Stimulated activated CD4-positive, alpha-beta T cell treated with anti-CD3 and anti-CD28 coated beads, Interleukin-1b, Interleukin-23, amount 100 ng/mL, for 48 hours (primary cell): Measurements from ENCODE around the gene TIMM50.
"Not testable (repeated sequence)": the region's sequence is repeated elsewhere in the genome, so short reads cannot be mapped to it uniquely, and the experiment has no call there.

ENCODE experiments used
- DNase-seq: peaks from one replicate; pipeline ENCODE4 v3.0.0-alpha.2; 2020

TIMM50 gene

DNA sequence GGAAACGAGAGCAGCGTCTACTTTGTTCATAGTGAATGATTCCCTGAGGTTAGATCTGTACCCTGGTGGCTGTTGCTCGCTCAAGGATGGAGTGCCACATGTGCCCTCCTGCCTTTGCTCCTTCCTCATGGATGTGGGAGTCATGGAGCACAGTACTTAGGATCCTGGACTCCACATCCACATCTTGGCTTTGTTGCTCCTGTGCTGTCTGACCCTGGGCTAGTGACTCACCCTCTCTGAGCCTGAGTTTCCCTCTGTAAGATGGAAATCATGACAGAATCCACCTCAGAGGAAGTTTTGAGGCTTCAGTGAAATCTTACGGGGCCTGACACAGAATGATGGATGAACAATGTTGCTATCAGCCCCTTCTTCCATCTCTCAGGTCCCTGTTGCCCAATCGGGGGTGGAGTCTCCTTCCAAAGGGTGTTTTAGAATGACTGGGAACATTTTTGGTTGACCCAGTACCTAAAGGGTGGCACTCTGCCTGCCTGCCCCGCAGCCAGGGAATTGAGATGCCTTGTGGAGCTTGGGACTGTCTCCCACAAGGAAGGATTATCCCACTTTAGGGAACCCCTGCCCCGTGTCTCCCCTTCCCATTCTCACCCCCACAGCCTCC is 9.8 kb upstream of the TIMM50 start:
- no peak for DNase-seq

DNA sequence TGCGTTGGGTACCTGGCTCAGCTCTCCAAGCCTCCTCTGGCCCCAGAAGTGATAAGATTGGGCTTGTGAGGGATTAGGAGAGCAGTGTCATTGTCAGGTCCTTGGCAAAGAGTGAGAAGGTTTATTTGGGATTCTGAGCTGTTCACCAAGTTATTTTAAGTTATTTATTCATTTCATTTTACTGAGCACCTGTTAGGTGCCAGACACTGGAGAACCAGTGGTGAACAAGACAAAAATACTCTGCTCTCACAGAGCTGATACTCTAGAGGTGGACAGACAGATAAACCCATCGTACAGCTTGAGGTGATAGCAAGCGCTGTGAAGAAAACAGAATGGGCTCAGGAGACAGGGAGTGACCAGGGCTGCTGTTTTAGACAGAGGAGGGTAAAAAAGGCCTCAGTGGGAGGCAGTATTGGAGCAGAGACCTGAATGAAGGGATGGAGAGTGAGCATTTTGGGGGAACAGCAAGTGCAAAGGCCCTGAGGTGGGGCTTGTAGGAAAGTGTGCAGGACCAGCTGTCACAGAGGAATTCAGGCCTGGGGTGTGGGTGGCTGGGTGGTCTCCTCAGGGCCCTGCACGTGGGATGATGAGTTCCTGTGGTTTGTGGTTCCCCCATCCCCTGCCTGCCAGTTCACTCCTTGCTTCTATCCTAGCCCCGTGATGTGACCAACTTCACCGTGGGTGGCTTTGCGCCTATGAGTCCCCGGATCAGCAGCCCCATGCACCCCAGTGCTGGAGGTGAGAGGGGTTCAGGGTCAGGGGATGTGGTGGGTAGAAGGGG is 8.7 kb upstream of the TIMM50 start:
- no peak for DNase-seq

DNA sequence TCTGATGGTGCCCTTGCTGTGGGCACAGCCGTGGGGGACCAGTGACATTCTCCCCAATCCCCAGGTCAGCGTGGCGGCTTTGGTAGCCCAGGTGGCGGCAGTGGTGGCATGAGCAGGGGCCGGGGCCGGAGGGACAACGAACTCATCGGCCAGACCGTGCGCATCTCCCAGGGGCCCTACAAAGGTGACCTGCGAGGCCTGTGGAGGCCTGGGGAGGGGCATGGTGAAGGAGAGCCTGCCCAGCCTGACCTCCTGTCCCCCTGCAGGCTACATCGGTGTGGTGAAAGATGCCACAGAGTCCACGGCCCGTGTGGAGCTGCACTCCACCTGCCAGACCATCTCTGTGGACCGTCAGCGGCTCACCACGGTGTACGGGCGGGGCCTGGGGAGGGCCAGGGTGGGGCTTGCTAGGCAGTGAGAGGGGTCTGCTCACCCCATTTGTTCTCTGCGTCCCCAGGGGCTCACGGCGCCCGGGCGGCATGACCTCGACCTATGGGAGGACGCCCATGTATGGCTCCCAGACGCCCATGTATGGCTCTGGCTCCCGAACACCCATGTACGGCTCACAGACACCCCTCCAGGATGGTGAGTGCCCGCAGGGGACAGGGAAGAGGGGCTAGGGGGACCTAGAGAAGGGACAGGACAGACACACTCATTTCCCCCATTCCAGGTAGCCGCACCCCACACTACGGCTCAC is 7.7 kb upstream of the TIMM50 start:
- no peak for DNase-seq

DNA sequence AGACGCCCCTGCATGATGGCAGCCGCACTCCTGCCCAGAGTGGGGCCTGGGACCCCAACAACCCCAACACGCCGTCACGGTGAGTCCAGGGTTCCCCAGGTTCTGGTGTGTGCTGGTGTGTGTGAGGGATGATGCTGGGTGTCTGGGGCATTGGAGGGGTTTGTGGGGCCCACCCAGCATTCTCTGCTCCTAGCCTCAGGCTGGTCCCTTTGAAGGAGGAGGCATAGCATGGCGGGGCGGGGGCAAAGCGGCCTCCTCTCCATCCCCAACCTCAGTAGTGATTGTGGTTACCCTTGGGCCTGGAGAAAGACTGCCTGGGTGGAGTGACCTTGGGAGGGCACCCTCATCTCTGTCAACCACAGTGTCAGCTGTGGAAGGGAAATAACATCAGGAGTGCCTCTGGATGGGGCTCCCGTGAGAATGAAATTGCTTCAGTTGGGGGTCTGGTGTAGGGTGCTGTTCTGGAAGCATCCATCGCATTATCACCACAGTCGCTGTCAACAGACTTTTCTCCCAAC is 7.1 kb upstream of the TIMM50 start:
- DNase-seq: no peak

DNA sequence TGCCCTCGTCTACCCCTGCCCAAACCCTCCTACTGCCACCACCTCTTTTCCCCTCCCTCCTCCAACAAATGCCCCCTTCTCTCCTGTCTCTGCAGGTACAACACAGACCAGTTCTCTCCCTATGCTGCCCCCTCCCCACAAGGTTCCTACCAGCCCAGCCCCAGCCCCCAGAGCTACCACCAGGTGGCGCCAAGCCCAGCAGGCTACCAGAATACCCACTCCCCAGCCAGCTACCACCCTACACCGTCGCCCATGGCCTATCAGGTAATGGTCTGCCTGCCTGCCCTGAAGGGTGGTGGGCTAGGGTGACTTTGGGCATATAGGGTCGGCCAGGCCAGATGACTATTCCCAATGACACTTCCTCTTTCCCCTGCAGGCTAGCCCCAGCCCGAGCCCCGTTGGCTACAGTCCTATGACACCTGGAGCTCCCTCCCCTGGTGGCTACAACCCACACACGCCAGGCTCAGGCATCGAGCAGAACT is 6.5 kb upstream of the TIMM50 start:
- DNase-seq: peak; percentile 60

DNA sequence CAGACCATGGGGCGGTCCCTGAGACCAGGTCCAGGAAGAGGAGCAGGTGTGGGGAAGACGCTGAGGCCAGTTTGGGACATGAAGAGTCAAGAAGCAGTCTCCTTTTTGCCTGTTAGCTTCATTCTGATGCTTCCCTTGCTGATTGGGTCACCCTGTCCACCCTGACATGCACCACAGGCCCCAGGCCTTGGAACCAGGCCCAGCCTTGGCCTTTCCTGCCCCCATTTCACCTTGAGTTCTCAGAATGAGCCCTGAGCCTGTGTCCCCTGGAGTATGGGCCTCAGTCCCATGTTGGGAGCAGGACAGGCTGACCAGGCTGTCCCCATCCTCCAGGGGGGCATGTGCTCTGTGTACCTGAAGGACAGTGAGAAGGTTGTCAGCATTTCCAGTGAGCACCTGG is 4.9 kb upstream of the TIMM50 start:
- DNase-seq: no peak

DNA sequence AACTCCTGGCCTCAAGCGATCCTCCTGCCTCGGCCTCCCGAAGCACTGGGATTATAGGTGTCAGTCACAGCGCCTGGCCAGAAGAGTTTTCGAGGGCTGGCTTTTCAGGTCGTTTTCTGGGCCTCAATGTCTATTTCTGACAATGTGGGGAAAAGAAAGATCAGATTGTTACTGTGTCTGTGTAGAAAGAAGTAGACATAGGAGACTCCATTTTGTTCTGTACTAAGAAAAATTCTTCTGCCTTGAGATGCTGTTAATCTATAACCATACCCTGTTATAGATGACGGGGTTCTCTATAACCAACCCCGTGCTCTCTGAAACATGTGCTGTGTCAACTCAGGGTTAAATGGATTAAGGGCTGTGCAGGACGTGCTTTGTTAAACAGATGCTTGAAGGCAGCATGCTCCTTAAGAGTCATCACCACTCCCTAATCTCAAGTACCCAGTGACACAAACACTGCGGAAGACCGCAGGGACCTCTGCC is 1.3 kb upstream of the TIMM50 start:
- DNase-seq: not testable (repeated sequence)

DNA sequence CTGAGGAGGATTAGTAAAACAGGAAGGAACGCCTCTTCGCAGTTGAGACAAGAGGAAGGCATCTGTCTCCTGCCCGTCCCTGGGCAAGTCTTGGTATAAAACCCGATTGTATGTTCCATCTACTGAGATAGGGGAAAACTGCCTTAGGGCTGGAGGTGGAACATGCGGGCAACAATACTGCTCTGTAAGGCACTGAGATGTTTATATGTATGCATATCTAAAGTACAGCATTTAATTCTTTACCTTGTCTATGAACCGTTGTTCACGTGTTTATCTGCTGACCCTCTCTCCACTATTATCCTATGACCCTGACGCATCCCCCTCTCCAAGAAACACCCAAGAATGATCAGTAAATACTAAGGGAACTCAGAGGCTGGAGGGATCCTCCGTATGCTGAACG is 722 bp upstream of the TIMM50 start:
- DNase-seq: no peak

DNA sequence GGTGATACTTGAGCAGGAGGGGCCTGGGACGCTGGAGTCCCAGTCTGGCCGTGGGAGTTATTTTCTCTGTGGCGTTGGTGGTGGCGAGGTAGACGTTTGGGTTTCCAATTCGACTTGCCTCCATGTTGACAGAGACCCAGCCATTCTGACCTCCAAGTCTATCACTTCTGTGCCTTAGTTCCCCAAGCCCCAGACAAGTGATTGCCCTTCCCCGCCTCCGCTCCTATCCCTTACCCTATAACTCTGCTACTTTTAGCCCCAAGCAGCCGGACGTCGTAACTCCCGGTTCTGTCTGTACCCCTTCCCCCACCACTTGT is 549 bp downstream of the TIMM50 start:
- DNase-seq: no peak

DNA sequence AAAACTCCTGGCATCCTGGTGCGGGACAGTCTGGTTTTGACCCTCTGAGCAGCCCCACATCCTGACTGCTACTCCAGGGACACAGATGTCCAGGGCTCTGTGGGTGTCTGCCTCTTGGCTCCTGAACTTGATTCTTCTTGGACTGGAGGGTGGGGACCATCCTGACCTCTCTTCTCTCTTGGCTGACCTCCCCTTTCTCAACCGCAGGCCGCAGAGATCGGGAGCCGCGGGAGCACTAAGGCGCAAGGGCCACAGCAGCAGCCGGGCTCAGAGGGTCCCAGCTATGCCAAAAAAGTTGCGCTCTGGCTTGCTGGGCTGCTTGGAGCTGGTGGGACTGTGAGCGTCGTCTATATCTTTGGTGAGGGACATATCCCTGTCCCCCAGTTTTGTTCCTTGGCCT is 1.0 kb downstream of the TIMM50 start:
- DNase-seq: no peak

DNA sequence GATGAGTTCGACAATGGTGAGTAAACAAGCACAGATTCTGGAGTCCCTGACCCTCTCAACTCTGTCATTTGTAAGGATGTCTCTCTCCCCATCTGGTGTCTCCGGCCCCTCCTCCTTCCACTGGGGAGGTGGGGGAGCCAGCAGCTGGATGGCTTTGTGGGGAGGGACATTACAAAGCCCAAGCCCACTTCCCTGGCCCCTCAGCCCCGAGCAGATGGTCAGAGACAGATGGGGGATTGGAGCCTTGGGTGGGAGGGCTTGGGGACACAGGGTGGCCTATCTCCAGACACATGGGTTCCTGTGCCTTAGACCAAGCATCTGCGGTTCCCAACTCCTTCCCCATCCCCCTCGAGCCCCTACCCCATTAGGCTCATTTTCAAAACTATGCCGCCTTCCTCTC is 2.5 kb downstream of the TIMM50 start:
- DNase-seq: no peak

DNA sequence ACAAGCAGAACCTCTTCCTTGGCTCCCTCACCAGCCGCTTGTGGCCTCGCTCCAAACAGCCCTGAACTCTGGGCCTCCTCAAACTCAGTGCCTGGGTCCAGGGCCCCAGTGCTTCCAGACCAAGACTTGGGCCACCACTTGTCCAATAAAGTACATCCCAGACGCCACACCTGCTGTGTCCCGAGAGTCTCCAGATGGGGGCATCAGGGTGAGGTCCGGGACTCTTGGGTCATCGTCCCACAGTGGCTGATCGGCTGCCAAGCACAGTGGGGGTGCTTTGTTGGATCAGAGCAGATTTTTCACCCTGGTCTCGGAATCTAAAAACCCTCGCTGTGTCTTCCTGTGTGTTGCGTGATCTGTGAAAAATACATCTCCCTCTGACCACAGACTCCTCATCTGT is 9.1 kb downstream of the TIMM50 start:
- DNase-seq: no peak

DNA sequence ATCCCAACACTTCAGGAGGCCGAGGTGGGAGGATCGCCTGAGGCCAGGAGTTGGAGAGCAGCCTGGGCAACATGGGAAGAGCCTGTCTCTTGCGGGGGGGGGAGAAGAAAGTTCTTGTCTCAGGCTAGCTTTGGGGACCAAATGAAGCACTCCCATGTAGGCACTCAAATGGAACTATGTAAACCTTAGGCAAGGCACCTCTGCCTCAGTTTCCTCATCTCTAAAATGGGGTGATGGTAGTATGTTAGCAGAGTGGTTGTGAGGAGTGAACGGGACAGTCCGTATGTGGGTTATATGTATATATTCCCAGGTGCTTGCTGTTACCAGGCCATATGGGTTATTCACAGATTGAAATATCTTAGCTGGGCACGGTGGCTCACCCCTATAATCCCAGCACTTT is 11.6 kb downstream of the TIMM50 start:
- DNase-seq: no peak

DNA sequence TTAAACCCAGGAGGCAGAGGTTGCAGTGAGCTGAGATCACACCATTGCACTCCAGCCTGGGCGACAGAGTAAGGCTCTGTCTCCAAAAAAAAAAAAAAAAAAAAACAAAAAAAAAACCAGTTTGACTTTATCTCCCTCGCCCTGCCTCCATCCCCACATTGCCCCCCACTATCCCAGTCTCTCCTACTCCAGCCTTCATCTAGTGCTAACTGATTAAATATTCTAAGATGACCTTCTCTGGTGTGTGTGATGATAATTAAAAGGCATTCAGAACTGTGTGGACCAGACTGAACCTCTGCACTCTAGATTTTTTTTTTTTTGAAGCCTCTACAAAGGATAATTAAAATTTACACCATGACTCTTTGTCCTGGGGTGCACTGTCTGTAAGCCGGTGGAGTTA is 12.2 kb downstream of the TIMM50 start:
- DNase-seq: no peak

DNA sequence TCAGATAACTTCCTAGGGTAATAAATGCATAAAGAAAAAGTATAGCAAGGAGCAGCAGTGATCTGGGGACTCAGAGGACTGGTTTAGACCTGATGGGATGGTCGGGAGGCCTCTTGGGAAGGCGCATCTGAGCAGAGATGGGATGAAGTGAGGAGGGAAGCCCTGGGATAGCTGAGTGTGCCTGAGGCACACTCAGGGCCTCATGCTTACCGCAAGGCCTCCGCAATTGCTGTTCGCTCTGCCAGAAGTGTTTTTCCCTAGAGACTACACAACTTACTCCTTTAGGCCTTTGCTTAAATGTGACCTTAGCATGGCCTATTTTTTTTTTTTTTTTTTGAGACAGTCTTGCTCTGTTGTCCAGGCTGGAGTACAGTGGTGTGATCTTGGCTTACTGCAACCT is 14.0 kb downstream of the TIMM50 start:
- no peak for DNase-seq

DNA sequence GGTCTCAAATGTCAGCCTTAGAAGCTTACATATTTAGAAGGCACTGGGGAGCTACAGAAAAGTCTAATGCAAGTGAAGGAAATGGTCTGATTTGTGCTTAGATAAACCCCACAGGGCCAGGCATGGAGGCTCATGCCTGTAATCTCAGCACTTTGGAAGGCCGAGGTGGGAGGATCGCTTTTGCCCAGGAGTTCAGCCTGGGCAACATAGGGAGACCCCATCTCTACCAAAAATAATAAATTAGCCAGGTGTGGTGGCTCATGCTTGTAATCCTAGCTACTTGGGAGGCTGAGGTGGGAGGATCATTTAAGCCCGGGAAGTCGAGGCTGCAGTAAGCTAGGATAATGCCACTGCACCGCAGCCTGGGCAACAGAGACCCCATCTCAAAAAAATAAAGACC is 15.4 kb downstream of the TIMM50 start:
- DNase-seq: no peak

DNA sequence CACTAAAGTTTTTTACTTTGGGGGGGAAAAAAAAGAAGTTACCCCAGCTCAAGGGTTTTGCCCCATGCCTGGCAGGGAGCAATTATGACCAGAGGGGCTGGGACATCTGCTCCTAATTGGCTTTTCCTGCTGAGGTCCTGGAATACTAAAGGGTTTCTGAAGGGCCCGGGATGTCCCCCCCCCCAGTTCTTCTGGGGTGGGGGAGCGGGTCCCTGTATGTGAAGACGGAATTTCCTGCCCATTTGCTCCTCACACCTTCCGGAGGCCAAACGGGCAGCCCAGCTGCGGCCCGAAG is 17.0 kb downstream of the TIMM50 start:
- no peak for DNase-seq

DNA sequence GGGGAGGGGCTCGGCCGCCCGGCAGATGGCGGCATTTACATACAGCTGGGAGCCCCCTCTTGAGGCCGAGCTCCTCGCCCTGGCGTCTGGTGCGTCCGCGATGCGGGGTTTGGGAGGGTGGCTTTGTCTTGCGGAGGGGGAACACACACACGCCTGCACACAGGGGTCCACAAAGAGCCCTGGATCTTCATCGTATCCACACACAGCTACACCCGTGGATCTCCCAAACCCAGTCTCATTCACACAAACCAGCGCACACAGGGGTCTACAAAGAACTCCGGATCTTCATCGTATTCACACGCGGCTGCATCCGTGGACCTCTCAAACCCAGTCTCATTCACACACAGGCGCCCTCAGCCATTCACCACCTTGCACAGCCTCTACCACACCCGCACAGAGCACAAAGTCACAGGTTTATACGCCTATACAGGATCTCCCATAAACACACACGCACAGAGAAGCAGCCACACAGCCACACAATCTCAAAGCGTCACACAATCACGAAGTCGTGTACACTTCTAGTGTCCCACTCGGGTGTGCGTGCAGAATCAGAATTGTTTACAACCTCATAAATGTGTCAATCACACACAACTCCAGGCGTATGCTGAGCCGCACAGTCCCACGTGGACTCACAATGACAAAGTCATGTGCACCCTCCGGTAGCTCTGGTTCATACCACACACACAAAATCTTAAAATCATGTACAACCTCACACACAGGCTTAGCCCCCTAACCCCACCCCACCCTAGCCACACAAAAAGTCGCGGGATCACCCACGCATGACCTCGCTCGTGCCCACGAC is 17.6 kb downstream of the TIMM50 start:
- no peak for DNase-seq

DNA sequence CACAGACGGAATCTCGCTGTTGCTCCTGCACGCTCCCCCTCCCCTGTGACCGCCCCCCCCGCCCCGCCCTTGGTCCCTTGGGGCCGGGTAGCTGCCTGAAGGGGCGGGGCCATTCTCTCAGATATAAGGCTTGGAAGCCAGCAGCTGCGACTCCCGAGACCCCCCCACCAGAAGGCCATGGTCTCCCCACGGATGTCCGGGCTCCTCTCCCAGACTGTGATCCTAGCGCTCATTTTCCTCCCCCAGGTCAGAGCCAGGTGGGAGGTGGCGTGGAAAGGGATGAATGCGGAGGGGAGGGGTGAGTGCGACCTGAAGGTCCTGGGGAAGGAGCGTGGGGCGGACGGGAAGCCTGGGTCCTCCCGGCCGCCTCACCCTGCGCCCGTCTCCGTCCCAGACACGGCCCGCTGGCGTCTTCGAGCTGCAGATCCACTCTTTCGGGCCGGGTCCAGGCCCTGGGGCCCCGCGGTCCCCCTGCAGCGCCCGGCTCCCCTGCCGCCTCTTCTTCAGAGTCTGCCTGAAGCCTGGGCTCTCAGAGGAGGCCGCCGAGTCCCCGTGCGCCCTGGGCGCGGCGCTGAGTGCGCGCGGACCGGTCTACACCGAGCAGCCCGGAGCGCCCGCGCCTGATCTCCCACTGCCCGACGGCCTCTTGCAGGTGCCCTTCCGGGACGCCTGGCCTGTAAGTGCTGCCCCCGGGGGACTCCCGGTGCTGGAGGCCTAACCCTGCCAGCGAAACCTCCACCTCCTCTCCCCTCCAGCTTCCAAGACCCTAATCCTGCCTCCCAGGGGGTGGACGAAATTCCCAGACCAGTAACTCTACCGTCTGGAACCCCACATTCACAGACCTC is 18.4 kb downstream of the TIMM50 start, which contains the start of gene DLL3:
TSS of gene DLL3 (plus strand) at position 150 of the 845 bp plus-strand sequence. CDS start at position 178, 28 bp downstream.
- DNase-seq: no peak

DNA sequence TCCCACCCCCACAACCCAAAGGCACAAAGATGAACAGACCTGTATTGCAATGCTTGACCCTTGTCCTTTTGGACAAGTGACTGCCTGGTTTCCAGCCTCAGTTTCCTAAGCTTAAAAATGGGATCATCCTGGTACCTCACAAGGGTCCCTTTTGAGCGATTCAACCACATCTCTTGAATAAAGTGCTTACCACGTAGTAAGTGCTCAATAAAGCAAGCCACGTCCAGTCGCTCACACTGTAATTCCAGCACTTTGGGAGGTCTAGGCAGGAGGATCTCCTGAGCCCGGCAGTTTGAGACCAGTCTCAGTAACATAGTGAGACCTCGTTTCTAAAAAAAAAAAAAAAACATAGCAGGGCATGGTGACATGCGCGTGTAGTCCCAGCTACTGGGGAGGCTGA is 19.3 kb downstream of the TIMM50 start:
- no peak for DNase-seq

DNA sequence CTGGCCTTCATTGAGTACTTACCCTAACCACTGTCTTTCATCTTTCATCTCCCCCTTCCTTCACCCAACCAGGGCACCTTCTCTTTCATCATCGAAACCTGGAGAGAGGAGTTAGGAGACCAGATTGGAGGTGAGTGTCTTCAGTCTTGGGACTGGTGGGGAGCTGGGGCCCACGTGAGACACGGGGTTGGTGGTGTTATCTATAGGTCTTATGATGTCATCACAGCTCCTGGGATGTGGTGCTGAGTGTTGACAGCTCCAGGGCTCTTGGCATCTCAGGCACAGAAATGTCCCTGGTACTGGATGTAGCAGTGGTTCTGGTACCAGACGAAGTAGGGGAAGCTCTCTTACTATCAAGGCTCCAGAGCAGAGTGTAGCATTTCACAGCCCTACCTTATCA is 19.9 kb downstream of the TIMM50 start:
- no peak for DNase-seq

DNA sequence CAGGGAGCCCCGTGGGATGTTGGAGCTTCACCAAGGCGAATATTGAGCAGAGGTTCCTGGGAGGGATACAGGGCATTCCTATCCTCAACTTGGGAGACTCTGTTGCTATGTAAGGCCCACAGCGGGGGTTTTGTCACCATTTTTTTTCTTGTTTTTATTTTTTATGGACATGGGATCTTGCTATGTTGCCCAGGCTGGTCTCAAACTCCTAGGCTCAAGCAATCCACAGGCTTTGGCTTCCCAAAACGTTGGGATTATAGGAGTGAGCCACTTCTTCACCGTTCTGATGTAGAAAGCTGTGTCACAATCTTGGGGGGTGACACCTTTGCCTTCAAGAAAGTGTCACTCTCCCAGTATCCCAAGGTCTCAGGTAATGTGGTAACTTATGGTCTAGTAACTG is 20.7 kb downstream of the TIMM50 start:
- DNase-seq: no peak
